Subcutaneous abdominal adipose tissue (tissue), 5 donors: Measurements from ENCODE around the gene PRR14.
"Not testable (repeated sequence)": the region's sequence is repeated elsewhere in the genome, so short reads cannot be mapped to it uniquely, and the experiment has no call there.

Experiments
- H3K27ac ChIP-seq: one replicate; pipeline ENCODE4 v1.7.0; 2013; ENCODE audit warnings: low read depth, mild to moderate bottlenecking, inconsistent platforms, low read length, moderate library complexity
- H3K27me3 ChIP-seq, 5 donors: one replicate each; pipeline ENCODE4 v1.7.0; 2013; ENCODE audit warnings: low read length in 5 of 5, inconsistent platforms in 1 of 5; ENCODE audit not compliant: control insufficient read depth in 5 of 5, insufficient read depth in 4 of 5
- H3K36me3 ChIP-seq, 5 donors: one replicate each; pipeline ENCODE4 v1.7.0; 2013; ENCODE audit warnings: low read length in 5 of 5; ENCODE audit not compliant: control insufficient read depth in 5 of 5, insufficient read depth in 5 of 5
- H3K4me1 ChIP-seq, 5 donors: one replicate each; pipeline ENCODE4 v1.7.0; 2013; ENCODE audit warnings: low read length in 5 of 5, mild to moderate bottlenecking in 3 of 5, moderate library complexity in 1 of 5; ENCODE audit not compliant: control insufficient read depth in 5 of 5, insufficient read depth in 5 of 5
- H3K4me3 ChIP-seq, 5 donors: one replicate each; pipeline ENCODE4 v1.7.0; 2013; ENCODE audit warnings: low read length in 5 of 5, low read depth in 1 of 5
- H3K9ac ChIP-seq, 5 donors: one replicate each; pipeline ENCODE4 v1.7.0; 2013; ENCODE audit warnings: low read length in 5 of 5, mild to moderate bottlenecking in 4 of 5, moderate library complexity in 3 of 5
- H3K9me3 ChIP-seq, 5 donors: one replicate each; pipeline ENCODE4 v1.7.0; 2013; ENCODE audit warnings: low read length in 5 of 5; ENCODE audit not compliant: control insufficient read depth in 5 of 5
- donor health status: healthy.
- donor health status: healthy.
- donor health status: healthy.
- donor health status: healthy.
- donor health status: healthy.

PRR14 gene

GRCh38 chr16:30678586-30678970 lies 27.8 kb downstream of the PRR14 start:
- H3K27ac ChIP-seq = no peak overlapping the region
- no peaks in the 10 kb centered on the region for H3K36me3 ChIP-seq
- no peak overlapping the region for H3K9ac ChIP-seq

GRCh38 chr16:30680326-30680725 lies 29.6 kb downstream of the PRR14 start:
- H3K4me1 ChIP-seq = no peaks in the 10 kb centered on the region
- H3K36me3 ChIP-seq = no peaks in the 10 kb centered on the region
- no peaks in the 10 kb centered on the region for H3K27me3 ChIP-seq
- no peak overlapping the region for H3K9ac ChIP-seq
- no peak overlapping the region for H3K4me3 ChIP-seq
- H3K27ac ChIP-seq = no peak overlapping the region
- H3K9me3 ChIP-seq = no peaks in the 10 kb centered on the region

More at GRCh38 chr16:30678586-30678970, 27.8 kb downstream of the PRR14 start:
- no peak overlapping the region for H3K4me3 ChIP-seq
- no peaks in the 10 kb centered on the region for H3K4me1 ChIP-seq
- H3K9me3 ChIP-seq = no peaks in the 10 kb centered on the region
- no peaks in the 10 kb centered on the region for H3K27me3 ChIP-seq

- peaks cover 0 to 5% (median 0%) of the 10 kb centered on the region in 5 donors for H3K4me1 ChIP-seq
- H3K4me3 ChIP-seq = no peak overlapping the region
- H3K36me3 ChIP-seq = no peaks in the 10 kb centered on the region
- H3K27ac ChIP-seq = no peak overlapping the region
- H3K27me3 ChIP-seq = no peaks in the 10 kb centered on the region
- H3K9me3 ChIP-seq = no peaks in the 10 kb centered on the region
- no peak overlapping the region for H3K9ac ChIP-seq
Measured at GRCh38 chr16:30688701-30689100, 37.9 kb downstream of the PRR14 start.

GRCh38 chr16:30691907-30692306 lies 41.1 kb downstream of the PRR14 start:
- no peaks in the 10 kb centered on the region for H3K9me3 ChIP-seq
- no peaks in the 10 kb centered on the region for H3K36me3 ChIP-seq
- no peak overlapping the region for H3K4me3 ChIP-seq
- no peak overlapping the region for H3K9ac ChIP-seq
- H3K4me1 ChIP-seq = peaks cover 0 to 8% (median 0%) of the 10 kb centered on the region in 5 donors
- no peaks in the 10 kb centered on the region for H3K27me3 ChIP-seq
- H3K27ac ChIP-seq = no peak overlapping the region

DNA sequence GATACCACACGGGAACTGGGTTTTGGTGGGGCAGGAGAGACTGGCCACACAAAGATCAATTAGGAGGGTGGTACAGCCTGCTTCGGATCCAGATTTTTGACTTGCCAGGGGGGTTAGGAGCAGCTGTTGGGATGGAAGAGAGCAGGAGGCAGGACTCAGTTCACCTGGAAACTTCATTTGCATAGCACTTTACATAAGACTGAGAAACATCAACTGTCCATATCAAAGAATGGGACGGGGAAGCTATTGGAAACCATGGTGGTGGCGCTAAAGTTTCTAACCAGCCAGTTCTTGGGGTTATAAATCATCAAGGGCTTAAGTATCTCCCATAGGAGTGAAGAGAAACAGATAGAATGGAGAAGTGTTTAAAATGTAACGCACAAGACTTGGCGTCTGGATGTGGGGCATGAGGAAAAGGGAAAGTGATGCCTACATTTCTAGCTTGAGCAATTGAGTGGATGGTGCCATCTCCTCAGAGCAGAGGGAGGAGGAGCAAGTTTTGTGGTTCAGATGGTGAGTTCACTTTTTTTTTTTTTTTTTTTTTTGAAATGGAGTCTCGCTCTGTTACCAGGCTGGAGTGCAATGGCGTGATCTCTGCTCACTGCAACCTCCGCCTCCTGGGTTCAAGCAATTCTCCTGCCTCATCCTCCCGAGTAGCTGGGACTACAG lies 41.8 kb downstream of the PRR14 start:
- Histone ChIP-seq H3K9ac (no peak overlapping the region), H3K4me1 (peaks cover 0 to 12% (median 4%) of the 10 kb centered on the region in 5 donors), H3K27ac (no peak overlapping the region), H3K9me3 (no peaks in the 10 kb centered on the region), H3K27me3 (no peaks in the 10 kb centered on the region), H3K36me3 (no peaks in the 10 kb centered on the region), H3K4me3 (no peak overlapping the region)

DNA sequence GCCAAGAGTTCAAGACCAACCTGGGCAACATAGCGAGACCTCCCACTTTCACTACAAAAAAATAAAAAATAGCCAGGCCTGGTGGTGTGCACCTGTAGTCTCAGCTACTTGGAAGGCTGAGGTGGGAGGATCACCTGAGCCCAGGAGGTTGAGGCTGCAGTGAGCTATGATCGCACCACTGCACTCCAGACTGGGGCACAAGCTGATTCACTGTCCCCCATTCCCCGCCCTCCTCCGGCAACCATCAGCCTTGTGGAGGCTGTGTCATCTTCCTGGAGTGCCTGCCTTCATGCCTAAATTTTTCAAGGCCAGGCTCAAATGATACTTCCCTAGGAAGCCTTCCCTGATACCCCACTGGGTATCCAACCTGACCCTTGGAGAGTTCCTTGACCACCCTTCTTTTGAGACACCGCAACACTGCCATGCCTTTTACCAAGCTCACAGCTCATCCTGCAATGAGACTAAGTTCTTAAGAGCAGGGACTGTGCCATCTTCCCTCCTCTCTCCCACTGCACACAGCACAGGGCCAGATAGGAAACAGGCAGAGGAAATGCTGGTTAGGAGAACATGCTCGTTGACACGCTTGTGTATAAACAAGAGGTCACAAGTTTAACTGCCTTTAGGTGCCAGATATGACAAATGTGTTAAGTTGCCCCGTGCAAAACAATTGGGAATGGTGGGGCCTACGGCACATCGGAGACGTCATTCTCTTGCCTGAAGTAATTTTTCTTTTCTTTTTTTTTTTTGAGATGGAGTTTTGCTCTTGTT lies 44.4 kb downstream of the PRR14 start:
- Histone ChIP-seq H3K9me3 (no peaks in the 10 kb centered on the region), H3K9ac (no peak overlapping the region), H3K27me3 (no peaks in the 10 kb centered on the region), H3K36me3 (peaks cover 0 to 1% (median 0%) of the 10 kb centered on the region in 5 donors), H3K4me1 (peaks cover 5 to 23% (median 19%) of the 10 kb centered on the region in 5 donors), H3K4me3 (no peak overlapping the region), H3K27ac (no peak overlapping the region)

DNA sequence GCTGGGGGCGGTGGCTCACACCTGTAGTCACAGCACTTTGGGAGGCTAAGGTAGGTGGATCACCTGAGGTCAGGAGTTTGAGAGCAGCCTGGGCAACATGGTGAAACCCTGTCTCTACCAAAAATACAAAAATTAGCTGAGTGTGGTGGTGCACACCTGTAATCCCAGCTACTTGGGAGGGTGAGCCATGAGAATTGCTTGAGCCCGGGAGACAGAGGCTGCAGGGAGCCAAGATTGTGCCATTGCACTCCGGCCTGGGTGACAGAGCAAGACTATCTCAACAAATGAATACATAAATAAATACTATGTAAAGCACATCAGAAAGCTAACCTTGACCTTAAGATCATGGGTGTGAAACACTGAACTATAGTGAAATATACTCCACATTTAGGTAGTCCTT lies 45.9 kb downstream of the PRR14 start:
- Histone ChIP-seq H3K4me1 (peaks cover 5 to 31% (median 24%) of the 10 kb centered on the region in 5 donors), H3K36me3 (peaks cover 6 to 17% (median 15%) of the 10 kb centered on the region in 5 donors)
- not testable (repeated sequence) for H3K27me3 ChIP-seq, H3K9ac ChIP-seq, H3K27ac ChIP-seq, H3K9me3 ChIP-seq, H3K4me3 ChIP-seq

DNA sequence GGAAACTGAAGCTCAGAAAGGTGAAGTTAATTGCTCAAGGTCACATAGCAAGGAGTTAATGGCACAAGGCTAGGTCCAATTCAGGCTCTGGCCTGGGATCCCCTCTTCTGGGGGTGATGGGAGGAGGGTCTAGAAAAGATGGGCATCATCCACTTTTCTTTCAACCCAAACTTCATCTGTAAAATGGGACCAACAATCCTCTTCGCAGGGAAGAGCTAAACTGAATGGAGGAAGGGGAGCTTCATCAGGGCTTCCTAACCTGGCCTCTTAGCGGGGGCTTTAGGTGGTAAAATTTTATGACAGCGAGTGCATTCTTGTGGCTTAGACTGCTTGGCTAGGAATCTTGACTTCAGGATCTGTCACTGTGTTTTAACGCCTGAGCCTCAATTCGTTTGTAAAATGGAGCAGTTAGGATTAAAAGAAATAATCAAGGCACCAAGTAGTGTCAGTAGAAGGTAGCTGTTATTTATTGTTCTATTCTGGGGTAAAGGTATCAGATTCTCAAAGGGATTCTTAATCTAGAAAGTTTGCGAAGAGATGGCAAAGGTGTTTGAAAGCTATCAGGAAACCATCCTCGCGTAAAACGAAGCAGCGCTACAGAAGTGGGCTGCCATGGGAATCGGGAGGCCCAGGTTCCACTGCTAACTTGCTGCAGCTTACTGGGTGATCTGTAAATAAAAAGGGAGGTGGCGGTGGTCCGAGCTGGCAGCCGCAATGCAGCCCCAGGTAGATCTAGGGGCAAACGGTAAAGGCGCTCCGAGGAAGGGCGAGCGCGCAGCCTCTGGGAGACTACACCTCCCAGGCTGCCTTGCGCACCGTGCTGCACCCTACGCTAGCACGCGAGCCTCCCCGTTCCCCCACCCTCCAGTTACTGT lies 46.7 kb downstream of the PRR14 start:
- peak overlapping the region; percentile 65 to 96 (median 90) for H3K4me3 ChIP-seq
- H3K27ac ChIP-seq = peak overlapping the region; percentile 98
- H3K9me3 ChIP-seq = no peaks in the 10 kb centered on the region
- H3K4me1 ChIP-seq = peaks cover 5 to 31% (median 24%) of the 10 kb centered on the region in 5 donors
- peak overlapping the region; percentile 28 to 99 (median 97) for H3K9ac ChIP-seq
- H3K36me3 ChIP-seq = peaks cover 6 to 21% (median 19%) of the 10 kb centered on the region in 5 donors
- no peaks in the 10 kb centered on the region for H3K27me3 ChIP-seq

- peak overlapping the region; percentile 53 to 96 (median 90) for H3K4me3 ChIP-seq
- H3K27me3 ChIP-seq = no peaks in the 10 kb centered on the region
- peak overlapping the region in 4 of 5 donors; percentile 94 to 99 (median 98) for H3K9ac ChIP-seq
- H3K27ac ChIP-seq = peak overlapping the region; percentile 98
- peaks cover 6 to 28% (median 25%) of the 10 kb centered on the region in 5 donors for H3K36me3 ChIP-seq
- H3K9me3 ChIP-seq = no peaks in the 10 kb centered on the region
- H3K4me1 ChIP-seq = peaks cover 5 to 31% (median 24%) of the 10 kb centered on the region in 5 donors
Measured at GRCh38 chr16:30698139-30698815, 47.5 kb downstream of the PRR14 start.
